ENCODE data around the gene LY6G6F. TPM values are rescaled to one million over a fixed set of nuclear protein-coding genes. Genes with fewer than 3 reads are reported as not detected.

LY6G6F gene
- total and polyA plus RNA-seq, 2 donors (not counting 1 experiment from before 2014, with no cell fraction given): not detected

- Histone ChIP-seq H2AFZ (ENCODE audit: insufficient read depth, low read depth, low read length, poor library complexity, severe bottlenecking) (no peak overlapping the region), H3K9me3 (ENCODE audit: control extremely low read depth in 1 of 3, control insufficient read depth in 2 of 3, insufficient read depth in 1 of 3, low read length in 2 of 3) (no peaks in the 10 kb centered on the region), H3K36me3 (replicated peaks in 1 of 2; ENCODE audit: control extremely low read depth in 1 of 2, control insufficient read depth in 1 of 2, extremely low read depth in 1 of 2, insufficient read depth in 2 of 2, low read length in 1 of 2) (peaks cover 4 to 55% of the 10 kb centered on the region in 2 experiments), H3K4me3 (ENCODE audit: control extremely low read depth in 1 of 5, extremely low read depth in 1 of 5, insufficient read depth in 1 of 5, low read depth in 2 of 5, low read length in 4 of 5) (no peak overlapping the region), H3K79me2 (ENCODE audit: control insufficient read depth, insufficient read depth, low read length) (peaks cover 49% of the 10 kb centered on the region), H3K27ac (ENCODE audit: low read length in 2 of 2) (peak overlapping the region; percentile 78 to 82), H3K4me1 (ENCODE audit: control insufficient read depth in 2 of 2, insufficient read depth in 2 of 2, low read length in 2 of 2) (peaks cover 50 to 61% of the 10 kb centered on the region in 2 donors), H3K4me2 (replicated peaks; ENCODE audit: low read depth, low read length, poor library complexity, severe bottlenecking) (peak overlapping the region; percentile 88), H3K27me3 (replicated peaks in 1 of 4; ENCODE audit: control extremely low read depth in 1 of 4, control insufficient read depth in 3 of 4, insufficient read depth in 4 of 4, low read length in 3 of 4) (no peaks in the 10 kb centered on the region), H3K9ac (ENCODE audit: low read length) (peak overlapping the region; percentile 90), H4K20me1 (ENCODE audit: control insufficient read depth, insufficient read depth, low read length, poor library complexity, severe bottlenecking) (peaks cover 15% of the 10 kb centered on the region)
- no peaks in the 10 kb centered on the region for H3K9me3 Mint-ChIP-seq (ENCODE audit: insufficient read depth)
- H3K27ac Mint-ChIP-seq: peak overlapping the region; percentile 97
- intact Hi-C loops (cut with micrococcal nuclease): loop anchor here (1.0 to 10.0 kb wide), 4 partner anchors 8 to 464 kb away; partner anchors contain the start of genes DXO, GPSM3, LY6G5C and PBX2
- H3K4me1 Mint-ChIP-seq: peaks cover 78% of the 10 kb centered on the region
- no peaks in the 10 kb centered on the region for H3K27me3 Mint-ChIP-seq
- CTCF ChIA-PET: interaction anchor here (0.6 to 6.3 kb wide), 16 partner anchors 8 to 132 kb away, joined by 3 to 90 read pairs (median 4); partner anchors contain the start of genes ABHD16A, CLIC1, GPANK1 and HSPA1A
- no peak for ATAC-seq (ENCODE audit: low read depth)
- DNase-seq: no peak
- peak overlapping the region; percentile 99 for H3K4me3 Mint-ChIP-seq
- POLR2A ChIA-PET: interaction anchor here (0.6 to 2.5 kb wide), 10 partner anchors 9 to 174 kb away, joined by 3 to 28 read pairs (median 8); partner anchors contain the start of genes ABHD16A, HSPA1A, HSPA1L and MSH5
- WGBS (ENCODE audit: insufficient coverage): 100% methylated on average over 5 of the region's 11 CpGs
- no peak for TF ChIP-seq EZH2 (IDR thresholded peaks at IDR 0.05; ENCODE audit: borderline replicate concordance, insufficient read depth, low read depth, low read length, poor library complexity, severe bottlenecking)
- TF ChIP-seq CTCF (IDR thresholded peaks at IDR 0.05): no peak
These were observed 24.0 kb downstream of the LY6G6F start for GRCh38 chr6:31730631-31731086.

- no peaks in the 10 kb centered on the region for H3K27me3 Mint-ChIP-seq
- DNase-seq (no peak), ATAC-seq (ENCODE audit: low read depth) (no peak)
- no peaks in the 10 kb centered on the region for H3K9me3 Mint-ChIP-seq (ENCODE audit: insufficient read depth)
- TF ChIP-seq EZH2 (IDR thresholded peaks at IDR 0.05; ENCODE audit: borderline replicate concordance, insufficient read depth, low read depth, low read length, poor library complexity, severe bottlenecking) (no peak), CTCF (IDR thresholded peaks at IDR 0.05) (no peak)
- Histone ChIP-seq H4K20me1 (ENCODE audit: control insufficient read depth, insufficient read depth, low read length, poor library complexity, severe bottlenecking) (peaks cover 15% of the 10 kb centered on the region), H3K4me2 (replicated peaks; ENCODE audit: low read depth, low read length, poor library complexity, severe bottlenecking) (no peak overlapping the region), H2AFZ (ENCODE audit: insufficient read depth, low read depth, low read length, poor library complexity, severe bottlenecking) (no peak overlapping the region), H3K9ac (ENCODE audit: low read length) (no peak overlapping the region), H3K79me2 (ENCODE audit: control insufficient read depth, insufficient read depth, low read length) (peaks cover 58% of the 10 kb centered on the region), H3K9me3 (ENCODE audit: control extremely low read depth in 1 of 3, control insufficient read depth in 2 of 3, insufficient read depth in 1 of 3, low read length in 2 of 3) (no peaks in the 10 kb centered on the region), H3K4me1 (ENCODE audit: control insufficient read depth in 2 of 2, insufficient read depth in 2 of 2, low read length in 2 of 2) (peaks cover 46 to 56% of the 10 kb centered on the region in 2 donors), H3K36me3 (replicated peaks in 1 of 2; ENCODE audit: control extremely low read depth in 1 of 2, control insufficient read depth in 1 of 2, extremely low read depth in 1 of 2, insufficient read depth in 2 of 2, low read length in 1 of 2) (peaks cover 4 to 41% of the 10 kb centered on the region in 2 experiments), H3K27me3 (replicated peaks in 1 of 4; ENCODE audit: control extremely low read depth in 1 of 4, control insufficient read depth in 3 of 4, insufficient read depth in 4 of 4, low read length in 3 of 4) (no peaks in the 10 kb centered on the region), H3K27ac (ENCODE audit: low read length in 2 of 2) (no peak overlapping the region), H3K4me3 (ENCODE audit: control extremely low read depth in 1 of 5, extremely low read depth in 1 of 5, insufficient read depth in 1 of 5, low read depth in 2 of 5, low read length in 4 of 5) (no peak overlapping the region)
- POLR2A ChIA-PET: interaction anchor here (0.7 kb wide), 1 partner anchor 63 kb away, joined by 3 read pairs; no protein-coding TSS in a partner anchor
- peaks cover 77% of the 10 kb centered on the region for H3K4me1 Mint-ChIP-seq
- H3K4me3 Mint-ChIP-seq: peak overlapping the region; percentile 15
- no CpG with 5 or more reads among the region's 3 CpGs for WGBS (ENCODE audit: insufficient coverage)
- peak overlapping the region; percentile 63 for H3K27ac Mint-ChIP-seq
- intact Hi-C loops (cut with micrococcal nuclease): loop anchor here (10.0 kb wide), 2 partner anchors 243 to 463 kb away; partner anchors contain the start of genes DXO, GPSM3 and PBX2
- CTCF ChIA-PET: interaction anchor here (0.8 to 6.3 kb wide), 4 partner anchors 7 to 181 kb away, joined by 3 to 90 read pairs (median 40); partner anchors contain the start of genes CLIC1 and MSH5
These were observed 25.4 kb downstream of the LY6G6F start for GRCh38 chr6:31732029-31732428.
